Hematopoietic multipotent progenitor cell (in vitro differentiated cells): Measurements from ENCODE around the gene COG5. TPM values are rescaled to one million over a fixed set of nuclear protein-coding genes. Genes with fewer than 3 reads are reported as not detected.
"Not testable (repeated sequence)": the region's sequence is repeated elsewhere in the genome, so short reads cannot be mapped to it uniquely, and the experiment has no call there.

ENCODE experiments used
- DNase-seq, 3 donors: peaks; one replicate each; pipeline ENCODE4 v3.0.0-alpha.2; 2011 to 2015; ENCODE audit warnings: low read depth in 2 of 3, low spot score in 2 of 3
- total RNA-seq: library from RNA; depleted of rRNA; stranded (reverse); fragments of >200 nt; gene quantifications from one replicate; pipeline ENCODE4 v1.2.3, GENCODE V29; 2012

COG5 gene
- total RNA-seq, 1 donor: 15.1 TPM

DNA sequence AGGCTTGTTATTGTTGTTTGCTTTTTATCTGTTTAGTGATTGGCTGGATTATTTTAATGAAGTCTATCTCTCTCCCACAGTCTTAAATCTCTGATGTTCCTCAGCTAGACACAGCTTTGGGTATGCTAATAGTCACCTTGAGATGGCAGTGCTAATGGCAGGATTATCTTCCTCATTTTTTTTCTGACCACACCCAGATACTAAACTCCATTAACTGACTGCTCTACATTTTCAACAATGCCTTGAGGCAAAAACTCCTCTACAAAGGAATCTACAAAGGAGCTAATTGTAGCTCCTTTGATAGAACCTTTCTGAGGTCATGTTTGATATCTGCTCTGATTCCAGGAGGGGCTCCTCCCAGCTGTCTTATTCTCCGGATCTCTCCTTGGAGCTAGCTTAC is 272.3 kb downstream of the COG5 start:
- no peak for DNase-seq

GRCh38 chr7:107286751-107287621 is 276.7 kb downstream of the COG5 start:
- no peak for DNase-seq

- no peak for DNase-seq
Observed at GRCh38 chr7:107284911-107285479, 278.7 kb downstream of the COG5 start.

DNA sequence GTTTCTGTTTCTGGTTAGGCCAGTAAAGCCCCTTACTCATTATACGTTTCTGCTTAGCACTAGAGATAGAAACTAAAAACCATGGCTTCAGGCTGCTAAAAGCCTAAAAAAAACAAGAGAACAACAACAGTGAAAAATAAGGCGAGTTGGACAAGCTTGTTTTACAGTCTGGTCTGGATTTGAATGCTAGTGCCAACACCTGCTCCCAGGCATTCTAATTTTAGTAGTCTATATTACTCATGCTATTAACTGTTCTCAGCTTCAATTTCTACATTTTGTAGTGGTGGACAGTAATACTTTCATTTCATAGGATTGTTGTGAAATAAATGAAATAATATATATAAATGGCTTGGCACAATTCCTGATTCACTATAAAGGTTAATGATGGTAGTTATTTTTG is 286.4 kb downstream of the COG5 start:
- DNase-seq: no peak

DNA sequence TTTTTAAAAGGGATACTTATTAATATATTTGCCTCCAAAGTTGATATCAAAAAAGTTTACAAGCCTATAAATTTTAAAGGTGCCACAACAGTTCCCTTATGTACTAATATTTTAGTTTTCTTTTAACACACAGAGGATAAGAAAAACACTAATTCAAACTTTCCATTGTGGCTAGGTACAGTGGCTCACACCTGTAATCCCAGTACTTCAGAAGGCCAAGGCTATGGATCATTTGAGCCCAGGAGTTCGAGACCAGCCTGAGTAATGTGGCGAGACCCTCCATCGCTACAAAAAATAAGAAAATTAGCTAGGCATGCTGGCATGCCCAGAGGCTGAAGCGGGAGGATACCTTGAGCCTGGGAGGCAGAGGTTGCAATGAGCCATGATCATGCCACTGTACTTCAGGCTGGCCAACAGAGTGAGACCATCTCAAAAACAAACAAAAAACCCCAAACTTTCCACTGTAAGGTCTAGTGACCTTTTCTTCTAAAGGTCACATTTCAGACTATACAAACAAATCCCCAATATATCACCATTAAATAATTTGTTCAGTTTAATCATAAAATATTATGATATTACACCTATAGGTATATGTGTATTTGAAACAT is 287.4 kb downstream of the COG5 start:
- DNase-seq: no peak

GRCh38 chr7:107274506-107274905 is 289.2 kb downstream of the COG5 start:
- no peak for DNase-seq

DNA sequence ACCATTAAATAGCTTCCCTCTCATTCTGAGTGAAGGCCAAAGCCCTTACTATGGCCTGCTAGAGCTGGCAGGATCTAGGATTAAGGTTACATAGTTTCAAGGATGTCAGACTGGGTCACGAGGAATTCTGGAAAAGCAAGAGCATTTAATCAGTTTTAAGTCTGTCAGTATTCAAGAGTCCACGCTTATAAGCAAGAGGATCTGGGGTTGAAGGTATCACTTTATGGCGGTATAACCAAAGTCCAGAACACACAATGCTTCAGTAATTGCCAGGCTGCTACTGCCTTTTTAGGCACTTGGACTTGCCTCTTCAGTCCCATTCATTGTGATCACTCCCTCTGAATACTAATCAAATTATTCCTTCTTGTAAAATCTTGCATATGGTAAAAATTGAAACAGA is 293.9 kb downstream of the COG5 start:
- no peak for DNase-seq

- DNase-seq: no peak
Observed at GRCh38 chr7:107268594-107268993, 295.1 kb downstream of the COG5 start.

DNA sequence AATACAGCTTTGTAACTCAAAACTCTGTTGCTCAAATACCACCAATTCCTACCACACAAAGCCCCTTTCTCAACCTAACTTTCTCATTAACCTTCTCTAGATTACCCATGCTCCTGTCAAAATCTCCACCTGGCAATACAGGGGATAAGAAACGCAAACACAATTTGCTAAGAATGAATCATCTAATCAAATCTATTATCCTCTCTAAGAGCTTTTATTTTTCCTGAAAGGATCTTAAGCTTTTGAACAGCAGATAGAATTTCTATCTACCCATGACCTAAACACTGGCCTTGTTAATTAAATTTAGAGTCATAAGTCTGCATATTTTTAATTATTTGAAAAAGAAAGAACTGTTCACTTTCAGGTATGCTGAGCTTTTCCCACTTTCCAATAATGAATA is 296.6 kb downstream of the COG5 start:
- DNase-seq: no peak

- no peak for DNase-seq
Observed at GRCh38 chr7:107264723-107265122, 299.0 kb downstream of the COG5 start.

GRCh38 chr7:107262857-107263256 is 300.9 kb downstream of the COG5 start:
- DNase-seq: no peak

DNA sequence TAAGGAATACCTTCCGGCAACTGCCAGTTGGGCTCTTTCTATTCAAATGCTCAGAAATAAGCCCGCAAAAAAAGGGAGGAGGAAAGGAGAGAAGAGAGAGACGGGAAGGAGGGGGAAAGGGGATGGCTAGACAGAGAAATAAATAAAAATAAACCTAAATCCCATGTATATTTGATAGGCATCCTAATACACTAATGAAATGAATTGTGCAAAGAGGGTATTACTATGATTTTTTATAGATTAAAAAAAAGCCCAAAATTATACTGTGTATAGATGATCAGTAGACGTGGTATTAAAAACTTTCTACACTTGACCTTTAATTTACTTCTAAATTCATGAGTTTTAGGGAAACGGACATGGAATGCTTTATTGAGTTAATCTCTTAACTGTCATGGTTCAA is 305.0 kb downstream of the COG5 start:
- no peak for DNase-seq

GRCh38 chr7:107255602-107256001 is 308.1 kb downstream of the COG5 start:
- no peak for DNase-seq

GRCh38 chr7:107254398-107254985 is 309.2 kb downstream of the COG5 start:
- no peak for DNase-seq

DNA sequence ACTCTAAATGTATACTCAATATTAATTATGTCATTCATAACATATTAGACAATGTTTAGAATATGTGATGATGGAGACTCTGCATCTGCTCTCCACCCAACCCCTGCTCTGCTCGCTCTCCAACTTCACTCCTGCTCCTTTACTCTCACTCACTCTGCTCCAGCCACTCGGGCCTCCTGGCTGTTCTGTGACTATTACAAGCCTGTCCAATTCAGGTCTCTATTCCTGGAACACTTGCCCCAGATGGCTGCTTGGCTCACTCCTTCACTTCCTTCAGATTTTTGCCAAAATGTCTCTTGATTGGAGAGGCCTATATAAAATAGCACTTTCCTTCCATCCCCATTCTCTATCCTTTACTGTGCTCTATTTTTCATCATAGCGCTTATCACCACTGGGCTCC is 310.1 kb downstream of the COG5 start:
- DNase-seq: no peak

- DNase-seq: no peak
Observed at GRCh38 chr7:107251963-107252362, 311.8 kb downstream of the COG5 start.

DNA sequence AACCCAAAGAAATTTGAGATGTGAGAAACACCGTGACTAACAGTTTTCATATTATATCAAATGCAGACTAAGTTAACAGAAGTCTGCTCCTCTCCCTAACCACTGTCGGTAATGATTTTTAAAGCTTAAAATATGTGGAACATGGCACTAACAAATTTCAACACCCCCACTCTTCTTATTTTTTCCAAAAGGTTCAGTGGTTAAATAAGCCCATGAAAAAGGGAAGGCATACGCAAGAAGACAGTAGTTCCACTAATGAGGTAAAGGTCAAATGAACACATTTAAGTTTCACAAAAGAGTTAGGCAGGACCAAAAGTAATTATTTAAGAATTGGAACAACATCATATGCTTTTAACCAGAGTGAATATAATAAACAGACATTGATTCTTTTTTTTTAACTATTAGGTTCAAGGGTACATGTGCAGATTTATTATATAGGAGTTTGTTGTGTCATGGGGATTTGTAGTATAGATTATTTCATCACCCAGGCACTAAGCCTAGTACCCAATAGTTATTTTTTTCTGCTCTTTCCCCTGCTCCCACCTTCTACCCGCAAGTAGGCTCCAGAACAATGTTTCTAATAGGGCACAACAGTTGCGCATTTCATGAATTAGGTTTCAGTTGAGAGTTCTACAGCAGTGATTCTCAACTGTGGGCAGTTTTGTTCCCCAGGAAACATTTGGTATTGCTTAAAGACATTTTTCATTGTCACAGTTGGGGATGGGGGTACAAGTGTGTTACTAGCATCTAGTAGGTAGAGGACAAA is 315.0 kb downstream of the COG5 start:
- no peak for DNase-seq

DNA sequence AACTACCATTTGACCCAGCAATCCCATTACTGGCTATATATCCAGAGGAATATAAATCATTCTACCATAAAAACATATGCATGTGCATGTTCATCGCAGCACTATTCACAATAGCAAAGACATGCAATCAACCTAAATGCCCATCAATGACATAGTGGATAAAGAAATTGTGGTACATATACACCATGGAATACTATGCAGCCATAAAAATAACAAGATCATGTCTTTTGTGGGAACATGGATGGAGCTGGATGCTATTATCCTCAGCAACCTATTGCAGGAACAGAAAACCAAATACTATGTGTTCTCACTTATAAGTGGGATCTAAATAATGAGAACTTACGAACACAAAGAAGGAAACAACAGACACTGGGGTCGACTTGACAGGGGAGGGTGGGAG is 316.9 kb downstream of the COG5 start:
- DNase-seq: not testable (repeated sequence)

DNA sequence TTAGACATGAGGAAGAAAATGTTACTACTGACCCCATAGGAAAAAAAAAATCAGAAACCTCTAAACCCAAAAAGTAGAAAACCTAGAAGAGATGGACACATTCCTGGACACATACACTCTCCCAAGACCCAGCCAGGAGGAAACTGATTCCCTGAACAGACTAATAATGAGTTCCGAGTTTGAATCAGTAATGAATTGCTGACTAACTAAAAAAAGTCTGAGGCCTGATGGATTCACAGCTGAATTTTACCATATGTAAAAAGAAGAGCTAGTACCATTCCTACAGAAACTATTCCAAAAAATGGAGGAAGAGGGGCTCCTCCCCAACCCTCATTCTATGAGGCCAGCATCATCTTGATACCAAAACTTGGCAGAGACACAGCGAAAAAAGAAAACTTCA is 319.1 kb downstream of the COG5 start:
- no peak for DNase-seq

DNA sequence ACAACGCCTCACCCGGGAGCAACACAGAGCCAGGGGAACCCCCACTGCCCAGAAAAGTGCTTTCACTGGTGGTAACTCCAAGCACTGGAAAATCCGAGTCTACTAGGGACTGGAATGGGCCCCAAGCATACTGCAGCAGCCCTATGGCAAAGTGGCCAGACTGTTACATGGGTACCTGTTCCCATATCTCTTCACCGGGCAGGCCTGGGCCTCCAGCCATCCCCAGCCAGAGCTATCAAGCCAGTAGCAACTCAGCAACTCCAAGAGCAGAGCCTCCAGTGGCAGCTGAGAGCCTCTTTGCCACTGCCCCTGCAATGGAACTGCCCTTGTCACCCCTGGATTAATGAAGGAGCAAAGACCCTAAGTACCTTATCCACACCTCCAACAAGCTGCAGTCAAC is 321.5 kb downstream of the COG5 start:
- no peak for DNase-seq

DNA sequence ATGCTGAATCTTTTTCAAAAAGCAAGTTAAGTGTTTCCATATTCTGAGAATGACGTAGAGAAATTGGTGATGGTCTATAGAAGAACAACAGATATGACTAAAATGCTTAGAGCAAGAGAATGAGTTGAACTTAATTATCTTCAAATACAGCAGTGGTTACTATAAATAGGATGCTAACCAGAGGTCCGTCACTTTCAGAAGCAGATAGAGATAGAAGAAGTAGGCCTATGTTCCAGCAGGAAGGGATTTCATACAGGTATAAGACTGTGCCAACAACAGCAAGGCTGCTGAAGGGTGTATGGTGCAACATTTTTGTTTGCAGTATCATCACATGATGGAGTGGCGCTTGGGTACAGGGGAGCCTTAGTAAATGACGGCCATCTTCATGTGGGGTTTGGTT is 326.3 kb downstream of the COG5 start:
- DNase-seq: no peak
